ENCODE results near the gene MLLT1. TPM values are rescaled to one million over a fixed set of nuclear protein-coding genes. Genes with fewer than 3 reads are reported as not detected.

MLLT1 gene
- total RNA-seq, 1 donor from 2014 or later, result 61.9 TPM

DNA sequence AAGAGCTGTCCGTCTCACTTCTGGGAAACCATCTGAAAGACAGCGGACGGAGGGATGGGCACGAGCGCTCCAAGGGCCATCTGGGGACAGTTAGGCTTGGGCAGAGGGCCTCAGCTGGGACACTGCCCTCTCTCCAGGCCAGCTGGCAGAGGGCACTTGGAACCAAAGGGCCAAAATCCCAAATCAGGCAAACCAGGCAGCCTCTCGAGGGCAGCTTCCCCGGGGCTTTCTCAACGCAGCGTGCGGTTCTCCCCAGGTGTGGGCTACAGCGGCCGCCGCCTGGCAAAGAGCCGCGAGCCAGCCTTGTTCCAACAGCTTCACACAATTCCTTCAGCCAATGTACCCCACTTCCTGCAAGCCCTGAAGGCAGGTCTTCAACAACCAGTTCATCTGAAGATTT is 5.0 kb downstream of the MLLT1 start:
- TF ChIP-seq CTCF (IDR thresholded peaks at IDR 0.05), result no peak
- Histone ChIP-seq H3K4me1 (peaks cover 92% of the 10 kb centered on the region), H3K4me3 (peak overlapping the region; percentile 33), H3K36me3 (peaks cover 15% of the 10 kb centered on the region), H3K27ac (peak overlapping the region; percentile 89), H3K27me3 (ENCODE audit: low read depth) (no peaks in the 10 kb centered on the region), H3K9me3 (no peaks in the 10 kb centered on the region)
- no peak for ATAC-seq
- intact Hi-C loops (cut with DNase I), result loop anchor here (5.0 kb wide), 1 partner anchor 37 kb away; no protein-coding TSS in a partner anchor
- DNase-seq, result no peak

DNA sequence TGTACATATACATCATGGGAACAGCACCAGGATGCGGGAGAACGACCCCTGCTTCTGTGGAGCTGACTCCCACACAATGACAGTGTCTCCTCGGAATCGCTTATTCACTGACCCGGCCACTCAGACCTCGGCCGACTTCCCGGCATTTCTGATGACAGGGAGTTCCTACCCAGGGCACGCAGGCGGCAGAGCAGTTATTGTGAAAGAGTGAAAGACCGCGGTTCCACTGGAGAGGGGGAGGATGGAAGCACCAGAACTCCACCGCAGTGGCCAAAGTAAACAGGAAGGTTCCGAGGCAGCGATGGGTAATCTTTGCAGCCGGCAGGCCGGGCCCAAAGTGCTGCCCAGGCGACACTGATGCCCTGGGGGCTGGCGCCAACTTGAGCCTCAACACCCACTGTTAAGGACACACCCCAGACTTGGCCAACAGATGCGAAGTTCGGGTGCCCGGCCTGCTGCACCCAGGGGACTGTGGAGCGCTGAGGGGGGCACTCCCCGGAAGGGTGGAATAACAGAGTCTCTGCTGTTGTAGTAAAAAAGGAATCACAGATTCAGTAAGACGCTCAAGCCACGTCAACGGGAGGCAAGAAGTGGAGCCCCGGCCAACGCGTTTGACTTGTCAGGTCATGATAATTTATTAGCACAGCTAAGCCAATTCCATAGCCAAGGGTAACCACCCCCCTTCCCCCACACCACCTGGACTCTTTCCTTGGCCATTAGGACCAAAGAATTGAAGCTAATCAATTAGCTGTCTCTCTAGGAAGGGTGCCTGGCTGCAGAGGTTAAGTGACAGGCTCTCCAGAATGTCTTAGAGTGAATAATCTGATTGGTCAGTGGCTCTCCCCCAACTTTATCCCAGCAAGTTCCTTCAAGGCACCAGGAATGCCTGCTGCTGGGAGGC is 5.8 kb downstream of the MLLT1 start:
- intact Hi-C loops (cut with DNase I), result loop anchor here (5.0 kb wide), 1 partner anchor 37 kb away; no protein-coding TSS in a partner anchor

GRCh38 chr19:6272913-6273600 is 6.7 kb downstream of the MLLT1 start:
- no peak for TF ChIP-seq CTCF (IDR thresholded peaks at IDR 0.05)
- intact Hi-C loops (cut with DNase I), result loop anchor here (5.0 kb wide), 1 partner anchor 36 kb away; no protein-coding TSS in a partner anchor
- no peak for DNase-seq

More for the DNA sequence above, 5.8 kb downstream of the MLLT1 start:
- H3K4me1 ChIP-seq, result peaks cover 100% of the 10 kb centered on the region
- H3K4me3 ChIP-seq, result peak overlapping the region; percentile 33
- no peaks in the 10 kb centered on the region for H3K9me3 ChIP-seq
- peak; percentile 84 to 89 for ATAC-seq
- TF ChIP-seq CTCF (IDR thresholded peaks at IDR 0.05), result no peak
- peak overlapping the region; percentile 89 for H3K27ac ChIP-seq
- peak; percentile 88 for DNase-seq
- peaks cover 23% of the 10 kb centered on the region for H3K36me3 ChIP-seq
- H3K27me3 ChIP-seq (ENCODE audit: low read depth), result no peaks in the 10 kb centered on the region

DNA sequence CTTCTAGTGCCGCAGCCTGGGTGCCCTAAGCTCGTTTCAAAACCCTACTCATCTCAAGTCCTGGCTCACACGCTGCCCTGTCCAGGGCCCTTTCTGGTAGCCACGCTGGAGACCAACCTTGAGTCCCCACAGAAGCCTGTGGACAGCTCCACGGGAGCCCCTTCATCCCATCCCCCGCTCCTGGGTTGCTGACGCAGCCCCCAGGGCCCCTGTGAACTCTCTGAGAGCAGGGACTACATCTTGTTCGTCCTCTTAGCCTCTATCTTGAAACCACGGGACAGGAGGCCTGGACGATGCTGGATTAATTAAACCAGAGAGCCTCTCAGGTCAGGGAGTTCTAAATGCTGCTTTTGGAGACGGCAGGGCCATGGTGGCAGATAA is 7.4 kb downstream of the MLLT1 start:
- DNase-seq, result no peak
- Histone ChIP-seq H3K4me3 (no peak overlapping the region), H3K4me1 (peaks cover 100% of the 10 kb centered on the region), H3K36me3 (peaks cover 35% of the 10 kb centered on the region), H3K27ac (peak overlapping the region; percentile 89), H3K9me3 (no peaks in the 10 kb centered on the region), H3K27me3 (ENCODE audit: low read depth) (no peaks in the 10 kb centered on the region)
- no peak for TF ChIP-seq CTCF (IDR thresholded peaks at IDR 0.05)
- intact Hi-C loops (cut with DNase I), result loop anchor here (5.0 kb wide), 1 partner anchor 35 kb away; no protein-coding TSS in a partner anchor
- ATAC-seq, result no peak

More at GRCh38 chr19:6272913-6273600, 6.7 kb downstream of the MLLT1 start:
- Histone ChIP-seq H3K4me3 (peak overlapping the region; percentile 33), H3K27me3 (ENCODE audit: low read depth) (no peaks in the 10 kb centered on the region), H3K36me3 (peaks cover 29% of the 10 kb centered on the region), H3K9me3 (no peaks in the 10 kb centered on the region), H3K4me1 (peaks cover 100% of the 10 kb centered on the region), H3K27ac (peak overlapping the region; percentile 89)
- no peak for ATAC-seq

- Histone ChIP-seq H3K27ac (peak overlapping the region; percentile 89), H3K9me3 (no peaks in the 10 kb centered on the region), H3K4me1 (peaks cover 98% of the 10 kb centered on the region), H3K4me3 (peak overlapping the region; percentile 46), H3K36me3 (peaks cover 33% of the 10 kb centered on the region), H3K27me3 (ENCODE audit: low read depth) (no peaks in the 10 kb centered on the region)
- DNase-seq (peak; percentile 72), ATAC-seq (peak; percentile 46 to 55)
- intact Hi-C loops (cut with DNase I), result loop anchor here (5.0 kb wide), 1 partner anchor 35 kb away; no protein-coding TSS in a partner anchor
- no peak for TF ChIP-seq CTCF (IDR thresholded peaks at IDR 0.05)
Measured at GRCh38 chr19:6271721-6272410, 7.9 kb downstream of the MLLT1 start.

All from lower lobe of right lung (tissue), 2 donors.